ENCODE measurements around the gene DET1.

GRCh38 chr15:88513195-88513594, 33.3 kb downstream of the DET1 start:
- TF ChIP-seq, protein P1, sequence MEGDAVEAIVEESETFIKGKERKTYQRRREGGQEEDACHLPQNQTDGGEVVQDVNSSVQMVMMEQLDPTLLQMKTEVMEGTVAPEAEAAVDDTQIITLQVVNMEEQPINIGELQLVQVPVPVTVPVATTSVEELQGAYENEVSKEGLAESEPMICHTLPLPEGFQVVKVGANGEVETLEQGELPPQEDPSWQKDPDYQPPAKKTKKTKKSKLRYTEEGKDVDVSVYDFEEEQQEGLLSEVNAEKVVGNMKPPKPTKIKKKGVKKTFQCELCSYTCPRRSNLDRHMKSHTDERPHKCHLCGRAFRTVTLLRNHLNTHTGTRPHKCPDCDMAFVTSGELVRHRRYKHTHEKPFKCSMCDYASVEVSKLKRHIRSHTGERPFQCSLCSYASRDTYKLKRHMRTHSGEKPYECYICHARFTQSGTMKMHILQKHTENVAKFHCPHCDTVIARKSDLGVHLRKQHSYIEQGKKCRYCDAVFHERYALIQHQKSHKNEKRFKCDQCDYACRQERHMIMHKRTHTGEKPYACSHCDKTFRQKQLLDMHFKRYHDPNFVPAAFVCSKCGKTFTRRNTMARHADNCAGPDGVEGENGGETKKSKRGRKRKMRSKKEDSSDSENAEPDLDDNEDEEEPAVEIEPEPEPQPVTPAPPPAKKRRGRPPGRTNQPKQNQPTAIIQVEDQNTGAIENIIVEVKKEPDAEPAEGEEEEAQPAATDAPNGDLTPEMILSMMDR (IDR thresholded peaks at IDR 0.05; ENCODE audit: low read depth, low read length), result no peak
- no peak for TF ChIP-seq POLR2A (IDR thresholded peaks at IDR 0.05; ENCODE audit: extremely low read depth, insufficient read length)
- TF ChIP-seq, protein P2, sequence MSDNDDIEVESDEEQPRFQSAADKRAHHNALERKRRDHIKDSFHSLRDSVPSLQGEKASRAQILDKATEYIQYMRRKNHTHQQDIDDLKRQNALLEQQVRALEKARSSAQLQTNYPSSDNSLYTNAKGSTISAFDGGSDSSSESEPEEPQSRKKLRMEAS (IDR thresholded peaks at IDR 0.05; ENCODE audit: low read depth, low read length), result no peak

All from NB4 (cell line).